Neural progenitor cell (in vitro differentiated cells): ENCODE measurements around the gene GGT6. TPM values are rescaled to one million over a fixed set of nuclear protein-coding genes. Genes with fewer than 3 reads are reported as not detected.

ENCODE experiments used
- DNase-seq: peaks from one replicate; pipeline ENCODE4 v3.0.0-alpha.2; 2016; ENCODE audit warnings: low spot score
- H2AFZ ChIP-seq: fragments of 200-600 bp; sonication (generic); replicated peaks from 2 replicates; pipeline ENCODE4 v1.6.1; 2016; ENCODE audit warnings: antibody characterized with exemption
- H3F3A ChIP-seq: fragments of 200-600 bp; sonication (generic); 2 replicates; pipeline ENCODE4 v1.6.1; 2016; ENCODE audit warnings: antibody characterized with exemption, low read depth
- H3K27ac ChIP-seq: fragments of 200-600 bp; sonication (generic); 2 replicates; pipeline ENCODE4 v1.5.1; 2016; ENCODE audit warnings: mild to moderate bottlenecking
- H3K27me3 ChIP-seq: fragments of 200-600 bp; sonication (generic); 2 replicates; pipeline ENCODE4 v1.6.1; 2016; ENCODE audit warnings: mild to moderate bottlenecking, moderate library complexity
- H3K36me3 ChIP-seq: fragments of 200-600 bp; sonication (generic); 2 replicates; pipeline ENCODE4 v1.5.1; 2016
- H3K4me1 ChIP-seq: fragments of 200-600 bp; sonication (generic); 2 replicates; pipeline ENCODE4 v1.6.1; 2016; ENCODE audit warnings: mixed run types
- H3K4me2 ChIP-seq: fragments of 200-600 bp; sonication (generic); 2 replicates; pipeline ENCODE4 v1.6.1; 2016
- H3K4me3 ChIP-seq: fragments of 200-600 bp; sonication (generic); 2 replicates; pipeline ENCODE4 v1.5.1; 2016
- H3K79me2 ChIP-seq: fragments of 200-600 bp; sonication (generic); 2 replicates; pipeline ENCODE4 v1.6.1; 2016; ENCODE audit warnings: low read depth
- H3K9ac ChIP-seq: fragments of 200-600 bp; sonication (generic); 2 replicates; pipeline ENCODE4 v1.6.1; 2016
- H3K9me3 ChIP-seq: fragments of 200-600 bp; sonication (generic); 2 replicates; pipeline ENCODE4 v1.5.1; 2016; ENCODE audit warnings: low read depth
- H4K20me1 ChIP-seq: fragments of 200-600 bp; sonication (generic); 2 replicates; pipeline ENCODE4 v1.6.1; 2016; ENCODE audit warnings: low read depth
- H3K27ac Mint-ChIP-seq: 3 replicates; pipeline ENCODE4 v1.8.0; 2021; ENCODE audit warnings: mixed read lengths
- H3K27me3 Mint-ChIP-seq: 2 replicates; pipeline ENCODE4 v1.8.0; 2022; ENCODE audit warnings: low read depth, mild to moderate bottlenecking, inconsistent platforms, moderate library complexity, mixed read lengths; ENCODE audit not compliant: insufficient read depth
- H3K36me3 Mint-ChIP-seq: 3 replicates; pipeline ENCODE4 v1.8.0; 2021; ENCODE audit warnings: mixed read lengths
- H3K4me1 Mint-ChIP-seq: 3 replicates; pipeline ENCODE4 v1.8.0; 2021; ENCODE audit warnings: mixed read lengths
- H3K4me3 Mint-ChIP-seq: 3 replicates; pipeline ENCODE4 v1.8.0; 2021; ENCODE audit warnings: mild to moderate bottlenecking, moderate library complexity, mixed read lengths
- H3K9me3 Mint-ChIP-seq: 3 replicates; pipeline ENCODE4 v1.8.0; 2020; ENCODE audit warnings: mixed read lengths
- EZH2 ChIP-seq: fragments of 200-600 bp; sonication (generic); IDR thresholded peaks from 2 replicates; pipeline ENCODE4 v1.6.1; 2017; ENCODE audit warnings: antibody characterized with exemption, mild to moderate bottlenecking, moderate library complexity
- EZH2phosphoT487 ChIP-seq: fragments of 200-600 bp; sonication (generic); IDR thresholded peaks from 2 replicates; pipeline ENCODE4 v1.6.1; 2017; ENCODE audit warnings: antibody characterized with exemption
- total RNA-seq: library from RNA; depleted of rRNA; stranded (reverse); fragments of >200 nt; gene quantifications from 2 replicates; pipeline ENCODE4 v1.2.3, GENCODE V29; 2015; ENCODE audit warnings: low replicate concordance
- TF ChIP-seq, protein P1 (sequence below): fragments of 200-600 bp; sonication (generic); IDR thresholded peaks from 2 replicates; pipeline ENCODE4 v1.5.1; 2017; ENCODE audit warnings: antibody characterized with exemption, mild to moderate bottlenecking

Gene GGT6
- total RNA-seq, 1 donor from 2014 or later, result not detected

GRCh38 chr17:4550534-4551039 lies 9.8 kb downstream of the GGT6 start:
- H3K9me3 ChIP-seq, result no peaks in the 10 kb centered on the region
- H3K9ac ChIP-seq, result no peak overlapping the region
- H3K4me3 ChIP-seq, result no peak overlapping the region
- Mint-ChIP-seq H3K36me3 (peaks cover 6% of the 10 kb centered on the region), H3K9me3 (no peaks in the 10 kb centered on the region), H3K4me3 (no peak overlapping the region), H3K4me1 (peaks cover 10% of the 10 kb centered on the region), H3K27ac (no peak overlapping the region), H3K27me3 (peaks cover 8% of the 10 kb centered on the region)
- H3K4me2 ChIP-seq, result no peak overlapping the region
- no peak overlapping the region for H2AFZ ChIP-seq
- TF ChIP-seq EZH2 (no peak), EZH2phosphoT487 (no peak)
- no peaks in the 10 kb centered on the region for H3K36me3 ChIP-seq
- peaks cover 18% of the 10 kb centered on the region for H3K79me2 ChIP-seq
- H3K27ac ChIP-seq, result no peak overlapping the region
- H4K20me1 ChIP-seq, result peaks cover 4% of the 10 kb centered on the region
- DNase-seq, result no peak
- peaks cover 2% of the 10 kb centered on the region for H3F3A ChIP-seq
- no peaks in the 10 kb centered on the region for H3K27me3 ChIP-seq
- peaks cover 11% of the 10 kb centered on the region for H3K4me1 ChIP-seq

- H3F3A ChIP-seq, result no peaks in the 10 kb centered on the region
- H2AFZ ChIP-seq, result no peak overlapping the region
- H3K9ac ChIP-seq, result no peak overlapping the region
- H3K27me3 ChIP-seq, result no peaks in the 10 kb centered on the region
- peaks cover 8% of the 10 kb centered on the region for H3K27me3 Mint-ChIP-seq
- no peak overlapping the region for H3K27ac Mint-ChIP-seq
- H3K9me3 ChIP-seq, result no peaks in the 10 kb centered on the region
- no peak overlapping the region for H3K4me3 Mint-ChIP-seq
- TF ChIP-seq EZH2phosphoT487, result no peak
- TF ChIP-seq, protein P1, sequence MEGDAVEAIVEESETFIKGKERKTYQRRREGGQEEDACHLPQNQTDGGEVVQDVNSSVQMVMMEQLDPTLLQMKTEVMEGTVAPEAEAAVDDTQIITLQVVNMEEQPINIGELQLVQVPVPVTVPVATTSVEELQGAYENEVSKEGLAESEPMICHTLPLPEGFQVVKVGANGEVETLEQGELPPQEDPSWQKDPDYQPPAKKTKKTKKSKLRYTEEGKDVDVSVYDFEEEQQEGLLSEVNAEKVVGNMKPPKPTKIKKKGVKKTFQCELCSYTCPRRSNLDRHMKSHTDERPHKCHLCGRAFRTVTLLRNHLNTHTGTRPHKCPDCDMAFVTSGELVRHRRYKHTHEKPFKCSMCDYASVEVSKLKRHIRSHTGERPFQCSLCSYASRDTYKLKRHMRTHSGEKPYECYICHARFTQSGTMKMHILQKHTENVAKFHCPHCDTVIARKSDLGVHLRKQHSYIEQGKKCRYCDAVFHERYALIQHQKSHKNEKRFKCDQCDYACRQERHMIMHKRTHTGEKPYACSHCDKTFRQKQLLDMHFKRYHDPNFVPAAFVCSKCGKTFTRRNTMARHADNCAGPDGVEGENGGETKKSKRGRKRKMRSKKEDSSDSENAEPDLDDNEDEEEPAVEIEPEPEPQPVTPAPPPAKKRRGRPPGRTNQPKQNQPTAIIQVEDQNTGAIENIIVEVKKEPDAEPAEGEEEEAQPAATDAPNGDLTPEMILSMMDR, result no peak
- TF ChIP-seq EZH2, result no peak
- H3K4me2 ChIP-seq, result no peak overlapping the region
- no peak overlapping the region for H3K27ac ChIP-seq
- H3K4me3 ChIP-seq, result no peak overlapping the region
- peaks cover 6% of the 10 kb centered on the region for H3K36me3 Mint-ChIP-seq
- H3K36me3 ChIP-seq, result no peaks in the 10 kb centered on the region
- H3K9me3 Mint-ChIP-seq, result no peaks in the 10 kb centered on the region
- peaks cover 4% of the 10 kb centered on the region for H4K20me1 ChIP-seq
- H3K4me1 Mint-ChIP-seq, result peaks cover 8% of the 10 kb centered on the region
- peaks cover 10% of the 10 kb centered on the region for H3K4me1 ChIP-seq
- DNase-seq, result no peak
- H3K79me2 ChIP-seq, result peaks cover 15% of the 10 kb centered on the region
Measured at GRCh38 chr17:4549781-4550533, 10.4 kb downstream of the GGT6 start.

- H3K27me3 Mint-ChIP-seq, result peaks cover 5% of the 10 kb centered on the region
- TF ChIP-seq EZH2phosphoT487, result no peak
- no peak for TF ChIP-seq EZH2
- TF ChIP-seq, protein P1, result no peak
- DNase-seq, result no peak
Measured at GRCh38 chr17:4548721-4549531, 11.5 kb downstream of the GGT6 start.

More at GRCh38 chr17:4548721-4549531, 11.5 kb downstream of the GGT6 start:
- H3K36me3 Mint-ChIP-seq, result peaks cover 6% of the 10 kb centered on the region
- H3K4me1 Mint-ChIP-seq, result no peaks in the 10 kb centered on the region
- no peak overlapping the region for H3K4me3 ChIP-seq
- no peak overlapping the region for H3K4me2 ChIP-seq
- H4K20me1 ChIP-seq, result no peaks in the 10 kb centered on the region
- no peak overlapping the region for H2AFZ ChIP-seq
- no peak overlapping the region for H3K9ac ChIP-seq
- no peak overlapping the region for H3K27ac ChIP-seq
- H3K27ac Mint-ChIP-seq, result no peak overlapping the region
- no peaks in the 10 kb centered on the region for H3K27me3 ChIP-seq
- H3F3A ChIP-seq, result no peaks in the 10 kb centered on the region
- H3K79me2 ChIP-seq, result peaks cover 5% of the 10 kb centered on the region
- H3K4me3 Mint-ChIP-seq, result no peak overlapping the region
- H3K4me1 ChIP-seq, result peaks cover 2% of the 10 kb centered on the region
- H3K9me3 Mint-ChIP-seq, result no peaks in the 10 kb centered on the region
- H3K9me3 ChIP-seq, result no peaks in the 10 kb centered on the region
- H3K36me3 ChIP-seq, result no peaks in the 10 kb centered on the region
